ENCODE data around the gene CLK2. TPM values are rescaled to one million over a fixed set of nuclear protein-coding genes. Genes with fewer than 3 reads are reported as not detected.
A peak's percentile ranks its signal among the peaks of the same experiment; 100 is the strongest.

The CLK2 gene
- total RNA-seq, result 23.5 TPM

DNA sequence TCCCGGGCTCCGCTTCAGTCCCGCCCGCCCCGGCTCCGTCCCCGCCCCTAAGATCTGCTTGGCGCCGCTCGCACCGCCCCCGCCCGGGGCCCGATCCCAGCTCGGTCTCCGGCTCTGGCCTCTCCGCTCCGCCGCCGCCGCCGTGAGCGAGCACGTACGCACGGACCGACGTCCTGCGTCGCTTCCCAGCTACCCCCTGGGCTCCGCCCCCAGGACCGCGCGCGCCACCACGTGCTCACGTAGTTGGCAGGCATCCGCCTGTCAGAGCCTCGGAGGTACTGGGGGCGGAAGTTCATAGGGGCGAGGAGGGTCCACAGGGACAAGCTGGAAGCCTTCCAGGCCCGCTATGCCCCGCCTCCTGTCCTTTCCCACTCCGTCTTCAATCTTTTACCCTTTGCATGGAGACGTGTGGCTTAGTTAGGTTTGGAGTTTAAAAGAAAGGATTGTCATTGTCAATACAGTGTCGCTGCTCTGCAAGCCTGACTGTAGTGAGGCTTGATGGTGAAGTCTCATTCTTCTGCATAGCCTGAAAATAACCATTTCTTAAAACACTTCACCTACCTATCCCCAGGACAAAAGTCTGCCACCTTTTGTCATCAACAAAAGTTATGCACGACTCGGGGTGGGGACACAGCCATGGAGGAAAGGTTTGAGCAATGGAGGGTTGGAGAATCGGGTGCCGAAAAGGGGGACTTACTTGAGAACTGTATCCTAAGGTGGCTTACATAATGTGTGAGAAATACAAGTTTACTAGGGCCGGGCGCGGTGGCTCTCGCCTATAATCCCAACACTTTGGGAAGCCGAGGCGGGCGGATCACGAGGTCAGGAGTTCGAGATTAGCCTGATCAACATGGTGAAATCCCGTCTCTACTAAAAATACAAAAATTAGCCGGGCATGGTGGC is at the start of gene CLK2:
TSS of gene CLK2 (minus strand) at position 162 of the 903 bp plus-strand sequence. CDS start 2,527 bp downstream, outside the sequence.
- Histone ChIP-seq H3K4me3 (ENCODE audit: low read length in 3 of 3) (peak within 1 kb of the TSS; percentile 91 to 93 (median 93)), H3K4me1 (ENCODE audit: control insufficient read depth in 3 of 3, insufficient read depth in 3 of 3, low read length in 3 of 3) (peaks cover 28 to 38% (median 31%) of the 10 kb centered on the region in 3 donors), H3K9ac (ENCODE audit: low read depth in 1 of 3, low read length in 3 of 3) (peak within 1 kb of the TSS; percentile 87 to 91 (median 91)), H3K36me3 (ENCODE audit: control insufficient read depth in 3 of 3, insufficient read depth in 3 of 3, low read length in 3 of 3) (peaks cover 19 to 23% (median 22%) of the 10 kb centered on the region in 3 donors), H3K27me3 (ENCODE audit: control insufficient read depth in 3 of 3, insufficient read depth in 3 of 3, low read length in 3 of 3) (no peaks in the 10 kb centered on the region), H3K9me3 (ENCODE audit: control insufficient read depth in 3 of 3, low read length in 3 of 3) (no peaks in the 10 kb centered on the region), H3K27ac (ENCODE audit: low read depth, low read length) (peak within 1 kb of the TSS; percentile 93)

DNA sequence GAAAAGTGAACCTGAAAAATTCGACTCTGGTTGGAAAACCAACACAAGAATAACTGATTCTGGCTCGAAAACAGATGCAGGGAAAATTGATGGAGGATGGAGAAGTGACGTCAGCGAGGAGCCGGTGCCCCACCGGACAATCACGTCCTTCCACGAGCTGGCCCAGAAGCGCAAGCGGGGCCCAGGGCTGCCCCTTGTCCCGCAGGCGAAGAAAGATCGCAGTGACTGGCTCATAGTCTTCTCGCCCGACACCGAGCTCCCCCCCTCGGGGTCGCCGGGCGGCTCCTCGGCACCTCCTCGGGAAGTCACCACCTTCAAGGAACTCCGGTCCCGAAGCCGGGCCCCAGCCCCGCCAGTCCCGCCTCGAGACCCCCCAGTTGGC is 49.3 kb upstream of the CLK2 start:
- Histone ChIP-seq H3K36me3 (ENCODE audit: control insufficient read depth in 3 of 3, insufficient read depth in 3 of 3, low read length in 3 of 3) (peaks cover 8 to 13% (median 12%) of the 10 kb centered on the region in 3 donors), H3K9ac (ENCODE audit: low read depth in 1 of 3, low read length in 3 of 3) (peak overlapping the region; percentile 51 to 76 (median 59)), H3K27ac (ENCODE audit: low read depth, low read length) (peak overlapping the region; percentile 89), H3K27me3 (ENCODE audit: control insufficient read depth in 3 of 3, insufficient read depth in 3 of 3, low read length in 3 of 3) (no peaks in the 10 kb centered on the region), H3K4me3 (ENCODE audit: low read length in 3 of 3) (peak overlapping the region; percentile 60 to 80 (median 65)), H3K9me3 (ENCODE audit: control insufficient read depth in 3 of 3, low read length in 3 of 3) (no peaks in the 10 kb centered on the region), H3K4me1 (ENCODE audit: control insufficient read depth in 3 of 3, insufficient read depth in 3 of 3, low read length in 3 of 3) (peaks cover 32 to 51% (median 35%) of the 10 kb centered on the region in 3 donors)

DNA sequence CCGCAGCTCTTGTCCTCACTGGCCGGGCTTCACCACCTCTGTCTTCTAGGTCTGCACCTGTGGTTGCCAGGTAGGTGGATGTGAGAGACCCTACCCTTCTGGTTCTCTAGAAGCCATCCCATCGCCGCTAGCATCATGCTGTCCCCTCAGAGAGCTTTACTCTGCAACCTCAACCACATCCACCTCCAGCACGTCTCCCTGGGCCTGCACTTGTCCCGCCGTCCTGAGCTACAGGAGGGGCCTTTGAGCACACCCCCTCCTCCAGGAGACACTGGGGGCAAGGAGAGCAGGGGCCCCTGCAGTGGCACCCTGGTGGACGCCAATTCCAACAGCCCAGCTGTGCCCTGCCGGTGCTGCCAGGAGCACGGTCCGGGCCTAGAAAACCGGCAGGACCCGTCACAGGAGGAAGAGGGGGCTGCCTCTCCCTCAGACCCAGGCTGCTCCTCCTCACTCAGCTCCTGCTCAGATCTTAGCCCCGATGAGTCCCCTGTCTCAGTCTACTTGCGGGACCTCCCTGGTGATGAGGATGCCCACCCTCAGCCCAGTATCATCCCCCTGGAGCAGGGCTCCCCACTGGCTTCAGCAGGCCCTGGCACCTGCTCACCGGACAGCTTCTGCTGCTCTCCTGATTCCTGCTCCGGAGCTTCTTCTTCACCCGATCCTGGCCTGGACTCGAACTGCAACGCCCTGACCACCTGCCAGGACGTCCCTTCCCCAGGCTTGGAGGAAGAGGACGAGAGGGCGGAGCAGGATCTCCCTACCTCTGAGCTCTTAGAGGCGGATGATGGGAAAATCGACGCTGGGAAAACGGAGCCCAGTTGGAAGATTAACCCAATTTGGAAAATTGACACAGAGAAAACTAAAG is 48.6 kb upstream of the CLK2 start:
- Histone ChIP-seq H3K9me3 (ENCODE audit: control insufficient read depth in 3 of 3, low read length in 3 of 3) (no peaks in the 10 kb centered on the region), H3K36me3 (ENCODE audit: control insufficient read depth in 3 of 3, insufficient read depth in 3 of 3, low read length in 3 of 3) (peaks cover 8 to 13% (median 12%) of the 10 kb centered on the region in 3 donors), H3K27me3 (ENCODE audit: control insufficient read depth in 3 of 3, insufficient read depth in 3 of 3, low read length in 3 of 3) (no peaks in the 10 kb centered on the region), H3K4me1 (ENCODE audit: control insufficient read depth in 3 of 3, insufficient read depth in 3 of 3, low read length in 3 of 3) (peaks cover 32 to 51% (median 35%) of the 10 kb centered on the region in 3 donors), H3K9ac (ENCODE audit: low read depth in 1 of 3, low read length in 3 of 3) (peak overlapping the region; percentile 51 to 59 (median 51)), H3K27ac (ENCODE audit: low read depth, low read length) (peak overlapping the region; percentile 89), H3K4me3 (ENCODE audit: low read length in 3 of 3) (peak overlapping the region; percentile 76 to 80 (median 79))

- Histone ChIP-seq H3K4me3 (ENCODE audit: low read length in 3 of 3) (peak within 1 kb of the TSS; percentile 76 to 80 (median 79)), H3K9me3 (ENCODE audit: control insufficient read depth in 3 of 3, low read length in 3 of 3) (no peaks in the 10 kb centered on the region), H3K27ac (ENCODE audit: low read depth, low read length) (peak within 1 kb of the TSS; percentile 89), H3K27me3 (ENCODE audit: control insufficient read depth in 3 of 3, insufficient read depth in 3 of 3, low read length in 3 of 3) (no peaks in the 10 kb centered on the region), H3K36me3 (ENCODE audit: control insufficient read depth in 3 of 3, insufficient read depth in 3 of 3, low read length in 3 of 3) (peaks cover 8 to 13% (median 8%) of the 10 kb centered on the region in 3 donors), H3K9ac (ENCODE audit: low read depth in 1 of 3, low read length in 3 of 3) (peak within 1 kb of the TSS; percentile 57 to 77 (median 59)), H3K4me1 (ENCODE audit: control insufficient read depth in 3 of 3, insufficient read depth in 3 of 3, low read length in 3 of 3) (peaks cover 32 to 48% (median 35%) of the 10 kb centered on the region in 3 donors)
Measured at GRCh38 chr1:155320661-155321617, 47.6 kb upstream of the CLK2 start, which contains the start of gene RUSC1. Gene RUSC1 (plus strand): TSS chr1:155320894. CDS start chr1:155321774, 880 bp downstream.

GRCh38 chr1:155320252-155320651 is 46.9 kb upstream of the CLK2 start:
- Histone ChIP-seq H3K9me3 (ENCODE audit: control insufficient read depth in 3 of 3, low read length in 3 of 3) (no peaks in the 10 kb centered on the region), H3K4me1 (ENCODE audit: control insufficient read depth in 3 of 3, insufficient read depth in 3 of 3, low read length in 3 of 3) (peaks cover 29 to 42% (median 31%) of the 10 kb centered on the region in 3 donors), H3K9ac (ENCODE audit: low read depth in 1 of 3, low read length in 3 of 3) (peak overlapping the region; percentile 57 to 77 (median 59)), H3K27ac (ENCODE audit: low read depth, low read length) (peak overlapping the region; percentile 75), H3K4me3 (ENCODE audit: low read length in 3 of 3) (peak overlapping the region; percentile 76 to 80 (median 79)), H3K36me3 (ENCODE audit: control insufficient read depth in 3 of 3, insufficient read depth in 3 of 3, low read length in 3 of 3) (peaks cover 7 to 13% (median 8%) of the 10 kb centered on the region in 3 donors), H3K27me3 (ENCODE audit: control insufficient read depth in 3 of 3, insufficient read depth in 3 of 3, low read length in 3 of 3) (no peaks in the 10 kb centered on the region)

GRCh38 chr1:155319536-155319935 is 46.2 kb upstream of the CLK2 start:
- Histone ChIP-seq H3K4me3 (ENCODE audit: low read length in 3 of 3) (no peak overlapping the region), H3K27me3 (ENCODE audit: control insufficient read depth in 3 of 3, insufficient read depth in 3 of 3, low read length in 3 of 3) (no peaks in the 10 kb centered on the region), H3K4me1 (ENCODE audit: control insufficient read depth in 3 of 3, insufficient read depth in 3 of 3, low read length in 3 of 3) (peaks cover 23 to 35% (median 24%) of the 10 kb centered on the region in 3 donors), H3K27ac (ENCODE audit: low read depth, low read length) (no peak overlapping the region), H3K9me3 (ENCODE audit: control insufficient read depth in 3 of 3, low read length in 3 of 3) (no peaks in the 10 kb centered on the region), H3K36me3 (ENCODE audit: control insufficient read depth in 3 of 3, insufficient read depth in 3 of 3, low read length in 3 of 3) (peaks cover 11 to 16% (median 13%) of the 10 kb centered on the region in 3 donors), H3K9ac (ENCODE audit: low read depth in 1 of 3, low read length in 3 of 3) (no peak overlapping the region)

- H3K27me3 ChIP-seq (ENCODE audit: control insufficient read depth in 3 of 3, insufficient read depth in 3 of 3, low read length in 3 of 3), result no peaks in the 10 kb centered on the region
- no peak overlapping the region for H3K9ac ChIP-seq (ENCODE audit: low read depth in 1 of 3, low read length in 3 of 3)
- peaks cover 23 to 32% (median 23%) of the 10 kb centered on the region in 3 donors for H3K4me1 ChIP-seq (ENCODE audit: control insufficient read depth in 3 of 3, insufficient read depth in 3 of 3, low read length in 3 of 3)
- H3K9me3 ChIP-seq (ENCODE audit: control insufficient read depth in 3 of 3, low read length in 3 of 3), result no peaks in the 10 kb centered on the region
- peaks cover 15 to 23% (median 21%) of the 10 kb centered on the region in 3 donors for H3K36me3 ChIP-seq (ENCODE audit: control insufficient read depth in 3 of 3, insufficient read depth in 3 of 3, low read length in 3 of 3)
- H3K27ac ChIP-seq (ENCODE audit: low read depth, low read length), result no peak overlapping the region
- no peak overlapping the region for H3K4me3 ChIP-seq (ENCODE audit: low read length in 3 of 3)
Measured at GRCh38 chr1:155318082-155318481, 44.8 kb upstream of the CLK2 start.

DNA sequence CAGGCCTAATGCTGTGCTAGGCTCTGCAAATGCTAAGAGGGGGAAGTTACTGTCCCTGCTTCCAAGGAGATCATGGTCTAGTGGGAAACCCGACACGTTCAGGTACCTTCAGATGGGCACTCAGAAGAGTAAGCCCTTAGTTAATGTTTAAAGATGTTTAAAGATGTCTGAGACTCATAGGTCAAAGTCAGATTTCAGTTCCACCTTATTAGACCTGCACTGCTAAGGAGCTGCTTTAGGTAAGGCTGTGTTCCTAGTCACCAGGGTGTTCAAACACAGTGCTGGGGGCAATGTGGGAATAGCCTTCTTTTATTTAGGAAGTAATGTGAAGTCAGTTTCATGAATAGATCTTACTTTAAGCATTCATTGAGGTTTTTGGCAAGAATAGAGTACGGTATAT is 43.6 kb upstream of the CLK2 start:
- Histone ChIP-seq H3K4me3 (ENCODE audit: low read length in 3 of 3) (no peak overlapping the region), H3K4me1 (ENCODE audit: control insufficient read depth in 3 of 3, insufficient read depth in 3 of 3, low read length in 3 of 3) (peaks cover 15 to 22% (median 17%) of the 10 kb centered on the region in 3 donors), H3K27ac (ENCODE audit: low read depth, low read length) (no peak overlapping the region), H3K9me3 (ENCODE audit: control insufficient read depth in 3 of 3, low read length in 3 of 3) (no peaks in the 10 kb centered on the region), H3K27me3 (ENCODE audit: control insufficient read depth in 3 of 3, insufficient read depth in 3 of 3, low read length in 3 of 3) (no peaks in the 10 kb centered on the region), H3K9ac (ENCODE audit: low read depth in 1 of 3, low read length in 3 of 3) (no peak overlapping the region), H3K36me3 (ENCODE audit: control insufficient read depth in 3 of 3, insufficient read depth in 3 of 3, low read length in 3 of 3) (peaks cover 22 to 25% (median 23%) of the 10 kb centered on the region in 3 donors)

DNA sequence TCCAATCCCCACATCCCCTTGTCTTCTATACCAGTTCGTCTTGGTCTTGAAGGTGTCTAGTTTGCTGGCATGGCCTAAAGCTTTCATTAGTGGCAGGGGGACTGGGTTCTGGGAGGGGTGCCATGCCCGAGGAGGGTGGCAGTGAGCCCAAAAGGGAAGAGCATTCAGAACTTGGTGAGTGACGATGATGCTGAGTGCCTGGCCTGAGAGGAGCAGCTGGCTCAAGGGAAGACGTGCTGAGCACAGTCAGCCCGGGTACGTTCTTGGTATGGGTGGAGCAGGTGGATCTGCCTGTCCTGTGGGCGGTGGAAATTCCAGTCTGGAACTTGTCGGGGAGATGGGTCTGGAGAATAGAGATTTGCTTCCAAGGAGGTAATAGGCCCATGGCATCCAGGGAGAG is 40.0 kb upstream of the CLK2 start:
- H3K27ac ChIP-seq (ENCODE audit: low read depth, low read length), result no peak overlapping the region
- peaks cover 16 to 21% (median 18%) of the 10 kb centered on the region in 3 donors for H3K36me3 ChIP-seq (ENCODE audit: control insufficient read depth in 3 of 3, insufficient read depth in 3 of 3, low read length in 3 of 3)
- no peak overlapping the region for H3K4me3 ChIP-seq (ENCODE audit: low read length in 3 of 3)
- H3K9me3 ChIP-seq (ENCODE audit: control insufficient read depth in 3 of 3, low read length in 3 of 3), result no peaks in the 10 kb centered on the region
- H3K27me3 ChIP-seq (ENCODE audit: control insufficient read depth in 3 of 3, insufficient read depth in 3 of 3, low read length in 3 of 3), result no peaks in the 10 kb centered on the region
- peaks cover 10 to 16% (median 11%) of the 10 kb centered on the region in 3 donors for H3K4me1 ChIP-seq (ENCODE audit: control insufficient read depth in 3 of 3, insufficient read depth in 3 of 3, low read length in 3 of 3)
- no peak overlapping the region for H3K9ac ChIP-seq (ENCODE audit: low read depth in 1 of 3, low read length in 3 of 3)
